ENCODE results near the gene ZHX3. TPM values are rescaled to one million over a fixed set of nuclear protein-coding genes. Genes with fewer than 3 reads are reported as not detected.

Gene ZHX3
- total RNA-seq, 1 donor from 2014 or later: 26.8 TPM

- H3K27me3 ChIP-seq: no peaks in the 10 kb centered on the region
- H3K27ac ChIP-seq: no peak overlapping the region
- intact Hi-C loops (cut with DNase I): loop anchor here (5.0 kb wide), 2 partner anchors 68 to 172 kb away; no protein-coding TSS in a partner anchor
- no peak overlapping the region for H3K4me3 ChIP-seq
- H3K4me1 ChIP-seq: peaks cover 44% of the 10 kb centered on the region
- no peaks in the 10 kb centered on the region for H3K9me3 ChIP-seq
- peaks cover 0 to 15% of the 10 kb centered on the region in 2 donors for H3K36me3 ChIP-seq
- TF ChIP-seq POLR2AphosphoS5 (IDR thresholded peaks at IDR 0.05; ENCODE audit: insufficient read depth in 1 of 2, low read depth in 1 of 2) (no peak), POLR2A (IDR thresholded peaks at IDR 0.05) (no peak), CTCF (IDR thresholded peaks at IDR 0.05) (no peak)
- no peak for DNase-seq (ENCODE audit: extremely low spot score in 2 of 2)
These were observed 26.9 kb upstream of the ZHX3 start for GRCh38 chr20:41344477-41344876.

- intact Hi-C loops (cut with DNase I): loop anchor here (5.0 kb wide), 2 partner anchors 70 to 170 kb away; no protein-coding TSS in a partner anchor
- no peak overlapping the region for H3K4me3 ChIP-seq
- H3K27ac ChIP-seq: no peak overlapping the region
- peaks cover 45% of the 10 kb centered on the region for H3K4me1 ChIP-seq
- no peak for DNase-seq (ENCODE audit: extremely low spot score in 2 of 2)
- TF ChIP-seq POLR2AphosphoS5 (IDR thresholded peaks at IDR 0.05; ENCODE audit: insufficient read depth in 1 of 2, low read depth in 1 of 2) (no peak), POLR2A (IDR thresholded peaks at IDR 0.05) (no peak), CTCF (IDR thresholded peaks at IDR 0.05) (no peak)
- peaks cover 0 to 5% of the 10 kb centered on the region in 2 donors for H3K36me3 ChIP-seq
- no peaks in the 10 kb centered on the region for H3K9me3 ChIP-seq
- H3K27me3 ChIP-seq: no peaks in the 10 kb centered on the region
These were observed 25.2 kb upstream of the ZHX3 start for GRCh38 chr20:41342474-41343464.

- intact Hi-C loops (cut with DNase I): loop anchor here (5.0 kb wide), 2 partner anchors 72 to 168 kb away; no protein-coding TSS in a partner anchor
- TF ChIP-seq CTCF (IDR thresholded peaks at IDR 0.05) (peak in 1 of 3 experiments; percentile 12), POLR2A (IDR thresholded peaks at IDR 0.05) (peak in 1 of 2 donors; percentile 12), POLR2AphosphoS5 (IDR thresholded peaks at IDR 0.05; ENCODE audit: insufficient read depth in 1 of 2, low read depth in 1 of 2) (peak; percentile 51 to 75)
- Histone ChIP-seq H3K9me3 (no peaks in the 10 kb centered on the region), H3K27ac (peak within 1 kb of the TSS; percentile 86), H3K36me3 (no peaks in the 10 kb centered on the region), H3K4me1 (peaks cover 38% of the 10 kb centered on the region), H3K27me3 (no peaks in the 10 kb centered on the region), H3K4me3 (peak within 1 kb of the TSS; percentile 44 to 49)
- DNase-seq (ENCODE audit: extremely low spot score in 2 of 2): peak in 1 of 2 donors; percentile 97
These were observed 23.0 kb upstream of the ZHX3 start, which contains the start of gene LPIN3 for GRCh38 chr20:41340327-41341055. TSS of gene LPIN3 (plus strand) at chr20:41340821. CDS start at chr20:41345804, 4,983 bp downstream.

- H3K9me3 ChIP-seq: no peaks in the 10 kb centered on the region
- H3K4me3 ChIP-seq: peak overlapping the region; percentile 44 to 49
- H3K27ac ChIP-seq: peak overlapping the region; percentile 86
- no peak for DNase-seq (ENCODE audit: extremely low spot score in 2 of 2)
- peak; percentile 93 to 100 (median 97) for TF ChIP-seq CTCF (IDR thresholded peaks at IDR 0.05)
- TF ChIP-seq POLR2AphosphoS5 (IDR thresholded peaks at IDR 0.05; ENCODE audit: insufficient read depth in 1 of 2, low read depth in 1 of 2): peak in 1 of 2 donors; percentile 61
- TF ChIP-seq POLR2A (IDR thresholded peaks at IDR 0.05): no peak
- H3K27me3 ChIP-seq: no peaks in the 10 kb centered on the region
- peaks cover 38% of the 10 kb centered on the region for H3K4me1 ChIP-seq
- no peaks in the 10 kb centered on the region for H3K36me3 ChIP-seq
- intact Hi-C loops (cut with DNase I): loop anchor here (5.0 to 10.0 kb wide), 5 partner anchors 72 to 355 kb away; no protein-coding TSS in a partner anchor
These were observed 22.4 kb upstream of the ZHX3 start for GRCh38 chr20:41339957-41340326.
